Fibroblast of lung (primary cell): ENCODE results near the gene WNK1. TPM values are rescaled to one million over a fixed set of nuclear protein-coding genes. Genes with fewer than 3 reads are reported as not detected.

ENCODE experiments used
- DNase-seq, 2 donors: peaks; one replicate each; pipeline versions ENCODE4 v3.0.0 to v3.0.0-alpha.2; 2010; ENCODE audit warnings: low read depth in 2 of 2
- H2AFZ ChIP-seq: 2 replicates; pipeline ENCODE4 v1.5.1; 2012; ENCODE audit warnings: low read length, control low read depth, inconsistent platforms
- H3K27ac ChIP-seq: 2 replicates; pipeline ENCODE4 v1.5.1; 2011; ENCODE audit warnings: low read length, control low read depth; ENCODE audit not compliant: insufficient read depth
- H3K27me3 ChIP-seq: 2 replicates; pipeline ENCODE4 v1.5.1; 2011; ENCODE audit warnings: mild to moderate bottlenecking, low read length; ENCODE audit not compliant: control insufficient read depth, insufficient read depth
- H3K36me3 ChIP-seq: 2 replicates; pipeline ENCODE4 v1.5.1; 2011; ENCODE audit warnings: low read length; ENCODE audit not compliant: control insufficient read depth, insufficient read depth
- H3K4me1 ChIP-seq: 2 replicates; pipeline ENCODE4 v1.5.1; 2011; ENCODE audit warnings: low read length; ENCODE audit not compliant: control insufficient read depth, insufficient read depth; ENCODE audit errors: extremely low read depth
- H3K4me2 ChIP-seq: 2 replicates; pipeline ENCODE4 v1.5.1; 2011; ENCODE audit warnings: low read length, control low read depth; ENCODE audit not compliant: insufficient read depth; ENCODE audit errors: extremely low read depth
- H3K4me3 ChIP-seq, 4 experiments: fragments of 200-600 bp in 1 of 4; sonication (generic) in 1 of 4; replicated peaks in 1 of 4; 2 replicates each; pipeline ENCODE4 v1.5.1; 2011 to 2016; ENCODE audit warnings: low read length in 4 of 4, low read depth in 3 of 4, mild to moderate bottlenecking in 3 of 4, control low read depth in 2 of 4, inconsistent platforms in 1 of 4, mixed read lengths in 1 of 4; ENCODE audit not compliant: insufficient read depth in 1 of 4; ENCODE audit errors: control extremely low read depth in 1 of 4
- H3K79me2 ChIP-seq: 2 replicates; pipeline ENCODE4 v1.5.1; 2012; ENCODE audit warnings: mild to moderate bottlenecking, low read length, inconsistent platforms; ENCODE audit not compliant: control insufficient read depth, insufficient read depth
- H3K9ac ChIP-seq: 2 replicates; pipeline ENCODE4 v1.5.1; 2011; ENCODE audit warnings: mild to moderate bottlenecking, low read length, control low read depth; ENCODE audit not compliant: insufficient read depth
- H3K9me3 ChIP-seq: 2 replicates; pipeline ENCODE4 v1.5.1; 2012; ENCODE audit warnings: low read depth, low read length; ENCODE audit not compliant: control insufficient read depth, insufficient read depth
- H4K20me1 ChIP-seq: 2 replicates; pipeline ENCODE4 v1.5.1; 2011; ENCODE audit warnings: low read length; ENCODE audit not compliant: control insufficient read depth, insufficient read depth; ENCODE audit errors: extremely low read depth
- CTCF ChIP-seq, 2 donors: IDR thresholded peaks in 1 of 2; conservative IDR thresholded peaks in 1 of 2; 1 replicate in 1 of 2; 2 replicates in 1 of 2; pipeline ENCODE4 v1.5.1; 2011 to 2012; ENCODE audit warnings: low read length in 2 of 2, control low read depth in 1 of 2, inconsistent platforms in 1 of 2, low read depth in 1 of 2, mild to moderate bottlenecking in 1 of 2
- EZH2 ChIP-seq: IDR thresholded peaks from 2 replicates; pipeline ENCODE4 v1.5.1; 2012; ENCODE audit warnings: low read length, control low read depth, mild to moderate bottlenecking; ENCODE audit errors: missing control alignments
- polyA plus RNA-seq, 2 donors: library from polyadenylated mRNA; depleted of rRNA in 1 of 2; stranded (reverse) in 1 of 2; unstranded in 1 of 2; fragments of >200 nt; gene quantifications; 2 replicates each; pipeline ENCODE4 v1.2.1, GENCODE V29; 2011 to 2012; ENCODE audit warnings: missing spikeins in 1 of 2
- total RNA-seq: library from RNA; depleted of rRNA; stranded (reverse); fragments of >200 nt; gene quantifications from 2 replicates; pipeline ENCODE4 v1.2.1, GENCODE V29; 2014

WNK1 gene
- total and polyA plus RNA-seq, 2 donors (not counting 1 experiment from before 2014, with no cell fraction given), result 38.5 to 130 TPM

GRCh38 chr12:922285-922684 lies 169.9 kb downstream of the WNK1 start:
- no peak overlapping the region for H3K27ac ChIP-seq
- H3K4me1 ChIP-seq, result no peaks in the 10 kb centered on the region
- H3K36me3 ChIP-seq, result peaks cover 13% of the 10 kb centered on the region
- no peaks in the 10 kb centered on the region for H3K27me3 ChIP-seq
- H2AFZ ChIP-seq, result no peak overlapping the region
- no peak overlapping the region for H3K4me3 ChIP-seq
- peak in 1 of 2 donors; percentile 11 for DNase-seq
- H3K79me2 ChIP-seq, result no peaks in the 10 kb centered on the region
- TF ChIP-seq EZH2 (no peak), CTCF (conservative IDR thresholded peaks at IDR 0.05 in 1 of 2, IDR thresholded peaks at IDR 0.05 in 1 of 2; ENCODE audit: low read depth in 1 of 2, low read length in 2 of 2) (no peak)
- H3K9ac ChIP-seq, result no peak overlapping the region
- H3K9me3 ChIP-seq, result no peaks in the 10 kb centered on the region
- no peaks in the 10 kb centered on the region for H4K20me1 ChIP-seq
- H3K4me2 ChIP-seq, result no peak overlapping the region

GRCh38 chr12:926641-927040 lies 174.3 kb downstream of the WNK1 start:
- no peaks in the 10 kb centered on the region for H3K9me3 ChIP-seq
- TF ChIP-seq EZH2, result no peak
- TF ChIP-seq CTCF (conservative IDR thresholded peaks at IDR 0.05 in 1 of 2, IDR thresholded peaks at IDR 0.05 in 1 of 2; ENCODE audit: low read depth in 1 of 2, low read length in 2 of 2), result no peak
- H3K4me3 ChIP-seq, result no peak overlapping the region
- H3K9ac ChIP-seq, result no peak overlapping the region
- no peak overlapping the region for H3K27ac ChIP-seq
- peaks cover 15% of the 10 kb centered on the region for H3K36me3 ChIP-seq
- no peak for DNase-seq
- no peaks in the 10 kb centered on the region for H4K20me1 ChIP-seq
- no peaks in the 10 kb centered on the region for H3K79me2 ChIP-seq
- no peaks in the 10 kb centered on the region for H3K27me3 ChIP-seq
- no peak overlapping the region for H2AFZ ChIP-seq
- H3K4me2 ChIP-seq, result no peak overlapping the region
- no peaks in the 10 kb centered on the region for H3K4me1 ChIP-seq

GRCh38 chr12:931060-931459 lies 178.7 kb downstream of the WNK1 start:
- no peak for TF ChIP-seq CTCF (conservative IDR thresholded peaks at IDR 0.05 in 1 of 2, IDR thresholded peaks at IDR 0.05 in 1 of 2; ENCODE audit: low read depth in 1 of 2, low read length in 2 of 2)
- no peak for TF ChIP-seq EZH2
- DNase-seq, result no peak

More at GRCh38 chr12:931060-931459, 178.7 kb downstream of the WNK1 start:
- no peak overlapping the region for H3K4me3 ChIP-seq
- no peak overlapping the region for H2AFZ ChIP-seq
- no peaks in the 10 kb centered on the region for H3K79me2 ChIP-seq
- no peaks in the 10 kb centered on the region for H3K4me1 ChIP-seq
- H3K9ac ChIP-seq, result no peak overlapping the region
- H3K27ac ChIP-seq, result no peak overlapping the region
- H4K20me1 ChIP-seq, result no peaks in the 10 kb centered on the region
- no peaks in the 10 kb centered on the region for H3K9me3 ChIP-seq
- H3K36me3 ChIP-seq, result peaks cover 8% of the 10 kb centered on the region
- no peak overlapping the region for H3K4me2 ChIP-seq
- no peaks in the 10 kb centered on the region for H3K27me3 ChIP-seq
